GM12892 (cell line): ENCODE measurements around the gene CHRM2.

Source experiments
- POLR2A ChIP-seq: IDR thresholded peaks from 2 replicates; pipeline ENCODE4 v1.6.1; 2011; ENCODE audit warnings: low read depth, low read length, control low read depth
- POLR2AphosphoS5 ChIP-seq: IDR thresholded peaks from 2 replicates; pipeline ENCODE4 v1.6.1; 2011; ENCODE audit warnings: low read depth, low read length, control low read depth
- TAF1 ChIP-seq: IDR thresholded peaks from 2 replicates; pipeline ENCODE4 v1.6.1; 2011; ENCODE audit warnings: low read depth, mild to moderate bottlenecking, control low read depth, low read length, borderline replicate concordance

GRCh38 chr7:136870866-136871487 is 2.5 kb downstream of the CHRM2 start:
- TF ChIP-seq POLR2AphosphoS5 (no peak), POLR2A (no peak), TAF1 (no peak)
